Loucy (cell line): ENCODE results near the gene FOXK2.
"Not testable (repeated sequence)": the region's sequence is repeated elsewhere in the genome, so short reads cannot be mapped to it uniquely, and the experiment has no call there.

Source experiments
- H2AFZ ChIP-seq: fragments of 200-600 bp; sonication (generic); 2 replicates; pipeline ENCODE4 v1.6.0; 2016; ENCODE audit warnings: antibody characterized with exemption, mild to moderate bottlenecking, low read length, moderate library complexity
- H3F3A ChIP-seq: fragments of 200-600 bp; 2 replicates; pipeline ENCODE4 v1.6.0; 2016; ENCODE audit warnings: antibody characterized with exemption, low read depth, mild to moderate bottlenecking
- H3K27me3 ChIP-seq: fragments of 200-600 bp; sonication (generic); 2 replicates; pipeline ENCODE4 v1.6.1; 2014; ENCODE audit warnings: low read length, mild to moderate bottlenecking; ENCODE audit not compliant: insufficient read depth, poor library complexity, severe bottlenecking
- H3K36me3 ChIP-seq: fragments of 200-600 bp; sonication (generic); 2 replicates; pipeline ENCODE4 v1.6.1; 2016; ENCODE audit warnings: low read length; ENCODE audit not compliant: insufficient read depth
- H3K4me1 ChIP-seq: fragments of 200-600 bp; sonication (generic); 2 replicates; pipeline ENCODE4 v1.5.1; 2014; ENCODE audit warnings: low read length, mild to moderate bottlenecking; ENCODE audit not compliant: insufficient read depth, poor library complexity, severe bottlenecking
- H3K4me2 ChIP-seq: fragments of 200-600 bp; sonication (generic); 2 replicates; pipeline ENCODE4 v1.6.0; 2014; ENCODE audit warnings: antibody characterized with exemption, low read length, low read depth, mild to moderate bottlenecking; ENCODE audit not compliant: poor library complexity, severe bottlenecking
- H3K4me3 ChIP-seq: fragments of 200-600 bp; sonication (generic); 2 replicates; pipeline ENCODE4 v1.5.1; 2014; ENCODE audit warnings: low read length, mild to moderate bottlenecking, mixed read lengths; ENCODE audit not compliant: poor library complexity, severe bottlenecking
- H3K79me2 ChIP-seq: fragments of 200-600 bp; sonication (generic); 2 replicates; pipeline ENCODE4 v1.6.1; 2014; ENCODE audit warnings: low read length; ENCODE audit not compliant: insufficient read depth
- H3K9ac ChIP-seq: fragments of 200-600 bp; sonication (generic); 2 replicates; pipeline ENCODE4 v1.6.0; 2014; ENCODE audit warnings: mild to moderate bottlenecking, low read depth, low read length, moderate library complexity; ENCODE audit not compliant: poor library complexity, severe bottlenecking
- H3K9me2 ChIP-seq: fragments of 200-600 bp; sonication (generic); replicated peaks from 2 replicates; pipeline ENCODE4 v1.6.1; 2016; ENCODE audit warnings: low read depth, low read length, mixed read lengths
- H3K9me3 ChIP-seq: fragments of 200-600 bp; sonication (generic); 2 replicates; pipeline ENCODE4 v1.6.1; 2014; ENCODE audit warnings: mild to moderate bottlenecking, antibody characterized with exemption, low read length, low read depth; ENCODE audit not compliant: insufficient read depth
- H4K20me1 ChIP-seq: fragments of 200-600 bp; sonication (generic); 2 replicates; pipeline ENCODE4 v1.6.0; 2014; ENCODE audit warnings: antibody characterized with exemption, low read length, mild to moderate bottlenecking; ENCODE audit not compliant: insufficient read depth, poor library complexity, severe bottlenecking
- EZH2phosphoT487 ChIP-seq: fragments of 200-600 bp; IDR thresholded peaks from 2 replicates; pipeline ENCODE4 v1.6.1; 2018; ENCODE audit warnings: antibody characterized with exemption, mild to moderate bottlenecking, moderate library complexity, borderline replicate concordance
- TF ChIP-seq, protein P1 (sequence below): fragments of 200-600 bp; sonication (generic); conservative IDR thresholded peaks from 2 replicates; pipeline ENCODE4 v1.5.1; 2014; ENCODE audit warnings: mild to moderate bottlenecking, antibody characterized with exemption, low read length

The FOXK2 gene

GRCh38 chr17:82534401-82534812 lies 14.9 kb downstream of the FOXK2 start:
- peaks cover 100% of the 10 kb centered on the region for H3K79me2 ChIP-seq
- no peak for TF ChIP-seq EZH2phosphoT487
- TF ChIP-seq, protein P1, sequence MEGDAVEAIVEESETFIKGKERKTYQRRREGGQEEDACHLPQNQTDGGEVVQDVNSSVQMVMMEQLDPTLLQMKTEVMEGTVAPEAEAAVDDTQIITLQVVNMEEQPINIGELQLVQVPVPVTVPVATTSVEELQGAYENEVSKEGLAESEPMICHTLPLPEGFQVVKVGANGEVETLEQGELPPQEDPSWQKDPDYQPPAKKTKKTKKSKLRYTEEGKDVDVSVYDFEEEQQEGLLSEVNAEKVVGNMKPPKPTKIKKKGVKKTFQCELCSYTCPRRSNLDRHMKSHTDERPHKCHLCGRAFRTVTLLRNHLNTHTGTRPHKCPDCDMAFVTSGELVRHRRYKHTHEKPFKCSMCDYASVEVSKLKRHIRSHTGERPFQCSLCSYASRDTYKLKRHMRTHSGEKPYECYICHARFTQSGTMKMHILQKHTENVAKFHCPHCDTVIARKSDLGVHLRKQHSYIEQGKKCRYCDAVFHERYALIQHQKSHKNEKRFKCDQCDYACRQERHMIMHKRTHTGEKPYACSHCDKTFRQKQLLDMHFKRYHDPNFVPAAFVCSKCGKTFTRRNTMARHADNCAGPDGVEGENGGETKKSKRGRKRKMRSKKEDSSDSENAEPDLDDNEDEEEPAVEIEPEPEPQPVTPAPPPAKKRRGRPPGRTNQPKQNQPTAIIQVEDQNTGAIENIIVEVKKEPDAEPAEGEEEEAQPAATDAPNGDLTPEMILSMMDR, result no peak
- no peaks in the 10 kb centered on the region for H3K9me3 ChIP-seq
- peaks cover 83% of the 10 kb centered on the region for H4K20me1 ChIP-seq
- H3K4me2 ChIP-seq, result no peak overlapping the region
- no peaks in the 10 kb centered on the region for H3K27me3 ChIP-seq
- no peaks in the 10 kb centered on the region for H3K36me3 ChIP-seq
- no peak overlapping the region for H3K4me3 ChIP-seq
- no peaks in the 10 kb centered on the region for H3K9me2 ChIP-seq
- H3K9ac ChIP-seq, result peak overlapping the region; percentile 52
- H2AFZ ChIP-seq, result no peak overlapping the region
- peaks cover 35% of the 10 kb centered on the region for H3K4me1 ChIP-seq
- no peaks in the 10 kb centered on the region; the same call in 1 of the 2 replicates for H3F3A ChIP-seq

DNA sequence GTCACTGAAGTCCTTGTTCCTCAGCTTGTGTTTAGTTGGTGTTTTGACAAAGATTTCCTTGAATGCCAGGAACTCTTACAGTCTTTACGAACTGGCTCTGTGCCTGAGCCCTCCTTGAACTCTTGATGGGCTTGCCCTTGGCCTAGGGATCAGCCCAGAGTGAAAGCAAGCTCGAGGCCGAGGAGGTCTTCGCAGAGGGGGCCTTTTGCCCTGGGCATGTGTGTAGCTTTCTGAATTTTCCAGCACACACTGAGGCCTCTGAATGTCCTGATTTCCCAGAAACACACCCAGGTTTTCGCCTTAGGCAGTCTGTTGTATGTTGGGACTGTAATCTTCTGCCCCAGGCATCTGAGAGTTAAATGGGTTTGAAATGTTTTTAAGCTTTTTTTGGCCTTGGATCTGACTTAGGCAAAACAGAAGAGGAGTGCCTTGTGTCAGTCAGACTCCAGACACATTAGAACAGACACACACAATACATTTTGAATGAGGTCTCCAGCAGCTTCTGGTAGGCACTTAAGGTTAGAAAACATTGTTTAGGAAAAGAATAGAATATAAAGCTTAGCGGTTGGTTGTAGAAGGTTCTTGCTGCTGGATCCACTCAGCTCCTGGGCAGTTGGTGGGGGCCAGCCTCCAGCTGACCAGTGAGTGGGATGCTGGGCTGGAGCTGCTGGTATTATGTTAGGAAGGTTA lies 17.1 kb downstream of the FOXK2 start:
- H3K36me3 ChIP-seq, result peaks cover 8% of the 10 kb centered on the region; the same call in 1 of the 2 replicates
- H3K9me3 ChIP-seq, result no peaks in the 10 kb centered on the region
- H2AFZ ChIP-seq, result no peak overlapping the region
- peaks cover 100% of the 10 kb centered on the region for H3K79me2 ChIP-seq
- H3K4me1 ChIP-seq, result peaks cover 27% of the 10 kb centered on the region
- H3K9ac ChIP-seq, result peak overlapping the region; percentile 52
- no peak overlapping the region for H3K4me3 ChIP-seq
- H3K27me3 ChIP-seq, result no peaks in the 10 kb centered on the region
- no peaks in the 10 kb centered on the region for H3K9me2 ChIP-seq
- peaks cover 79% of the 10 kb centered on the region for H4K20me1 ChIP-seq
- no peaks in the 10 kb centered on the region; the same call in 1 of the 2 replicates for H3F3A ChIP-seq
- H3K4me2 ChIP-seq, result peak overlapping the region; percentile 8
- TF ChIP-seq, protein P1, result no peak
- no peak for TF ChIP-seq EZH2phosphoT487

- H3K9ac ChIP-seq, H2AFZ ChIP-seq, H3K9me3 ChIP-seq, H3K9me2 ChIP-seq, H3K4me2 ChIP-seq, H3K36me3 ChIP-seq, H3K4me3 ChIP-seq, H3F3A ChIP-seq, H3K27me3 ChIP-seq: not testable (repeated sequence)
- Histone ChIP-seq H3K4me1 (peaks cover 27% of the 10 kb centered on the region), H3K79me2 (peaks cover 100% of the 10 kb centered on the region), H4K20me1 (peaks cover 83% of the 10 kb centered on the region)
Measured at GRCh38 chr17:82537228-82537627, 17.7 kb downstream of the FOXK2 start.

DNA sequence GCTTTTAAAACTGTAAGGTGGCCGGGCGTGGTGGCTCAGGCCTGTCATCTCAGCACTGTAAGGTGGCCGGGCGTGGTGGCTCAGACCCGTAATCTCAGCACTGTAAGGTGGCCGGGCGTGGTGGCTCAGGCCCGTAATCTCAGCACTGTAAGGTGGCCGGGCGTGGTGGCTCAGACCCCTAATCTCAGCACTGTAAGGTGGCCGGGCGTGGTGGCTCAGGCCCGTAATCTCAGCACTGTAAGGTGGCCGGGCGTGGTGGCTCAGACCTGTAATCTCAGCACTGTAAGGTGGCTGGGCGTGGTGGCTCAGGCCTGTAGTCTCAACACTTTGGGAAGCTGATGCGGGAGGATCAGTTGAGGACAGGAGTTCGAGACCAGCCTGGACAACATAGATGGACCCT lies 19.5 kb downstream of the FOXK2 start:
- peaks cover 100% of the 10 kb centered on the region for H3K79me2 ChIP-seq
- not testable (repeated sequence) for H3K4me3 ChIP-seq, H2AFZ ChIP-seq, H3F3A ChIP-seq, H3K9ac ChIP-seq, H3K4me2 ChIP-seq, H3K9me2 ChIP-seq, H3K9me3 ChIP-seq, H3K27me3 ChIP-seq, H3K36me3 ChIP-seq
- peaks cover 24% of the 10 kb centered on the region for H3K4me1 ChIP-seq
- H4K20me1 ChIP-seq, result peaks cover 75% of the 10 kb centered on the region
